Coronary artery (tissue), 2 donors: ENCODE data around the gene SNX10.
A peak's percentile ranks its signal among the peaks of the same experiment; 100 is the strongest.

Experiments used
- DNase-seq: peaks from one replicate; pipeline ENCODE4 v3.0.0-alpha.2; 2017; ENCODE audit warnings: low spot score
- H3K27ac ChIP-seq, 2 donors: fragments of 200-600 bp; sonication (generic); one replicate each; pipeline ENCODE4 v1.5.1; 2016 to 2019
- H3K4me3 ChIP-seq: fragments of 200-600 bp; sonication (generic); 2 replicates; pipeline ENCODE4 v1.5.1; 2016; ENCODE audit warnings: mild to moderate bottlenecking, moderate library complexity
- TF ChIP-seq, protein P1 (sequence below): fragments of 200-600 bp; sonication (generic); IDR thresholded peaks from one replicate; pipeline ENCODE4 v1.5.1; 2019; ENCODE audit warnings: antibody characterized with exemption

SNX10 gene

DNA sequence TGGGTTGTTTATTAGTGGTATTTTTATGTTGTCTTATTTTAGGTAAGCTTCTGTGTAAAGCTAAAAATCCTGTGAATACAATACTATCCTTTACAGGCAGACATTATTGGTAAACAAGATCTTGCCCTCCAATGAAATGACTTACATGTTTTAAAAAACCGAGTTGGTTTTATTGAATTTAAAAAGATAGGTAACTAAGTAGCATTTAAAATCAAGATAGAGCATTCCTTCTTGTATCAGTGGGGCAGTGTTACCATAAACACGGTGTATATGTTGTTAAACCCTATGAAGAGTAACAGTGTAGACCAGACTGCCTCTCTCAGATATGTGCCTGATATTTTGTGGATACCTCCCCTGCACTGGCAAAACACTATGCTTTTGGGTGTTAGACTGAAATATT is 81.0 kb downstream of the SNX10 start:
- DNase-seq, result no peak
- Histone ChIP-seq H3K27ac (no peak overlapping the region), H3K4me3 (no peak overlapping the region)
- TF ChIP-seq, protein P1, sequence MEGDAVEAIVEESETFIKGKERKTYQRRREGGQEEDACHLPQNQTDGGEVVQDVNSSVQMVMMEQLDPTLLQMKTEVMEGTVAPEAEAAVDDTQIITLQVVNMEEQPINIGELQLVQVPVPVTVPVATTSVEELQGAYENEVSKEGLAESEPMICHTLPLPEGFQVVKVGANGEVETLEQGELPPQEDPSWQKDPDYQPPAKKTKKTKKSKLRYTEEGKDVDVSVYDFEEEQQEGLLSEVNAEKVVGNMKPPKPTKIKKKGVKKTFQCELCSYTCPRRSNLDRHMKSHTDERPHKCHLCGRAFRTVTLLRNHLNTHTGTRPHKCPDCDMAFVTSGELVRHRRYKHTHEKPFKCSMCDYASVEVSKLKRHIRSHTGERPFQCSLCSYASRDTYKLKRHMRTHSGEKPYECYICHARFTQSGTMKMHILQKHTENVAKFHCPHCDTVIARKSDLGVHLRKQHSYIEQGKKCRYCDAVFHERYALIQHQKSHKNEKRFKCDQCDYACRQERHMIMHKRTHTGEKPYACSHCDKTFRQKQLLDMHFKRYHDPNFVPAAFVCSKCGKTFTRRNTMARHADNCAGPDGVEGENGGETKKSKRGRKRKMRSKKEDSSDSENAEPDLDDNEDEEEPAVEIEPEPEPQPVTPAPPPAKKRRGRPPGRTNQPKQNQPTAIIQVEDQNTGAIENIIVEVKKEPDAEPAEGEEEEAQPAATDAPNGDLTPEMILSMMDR, result no peak

DNA sequence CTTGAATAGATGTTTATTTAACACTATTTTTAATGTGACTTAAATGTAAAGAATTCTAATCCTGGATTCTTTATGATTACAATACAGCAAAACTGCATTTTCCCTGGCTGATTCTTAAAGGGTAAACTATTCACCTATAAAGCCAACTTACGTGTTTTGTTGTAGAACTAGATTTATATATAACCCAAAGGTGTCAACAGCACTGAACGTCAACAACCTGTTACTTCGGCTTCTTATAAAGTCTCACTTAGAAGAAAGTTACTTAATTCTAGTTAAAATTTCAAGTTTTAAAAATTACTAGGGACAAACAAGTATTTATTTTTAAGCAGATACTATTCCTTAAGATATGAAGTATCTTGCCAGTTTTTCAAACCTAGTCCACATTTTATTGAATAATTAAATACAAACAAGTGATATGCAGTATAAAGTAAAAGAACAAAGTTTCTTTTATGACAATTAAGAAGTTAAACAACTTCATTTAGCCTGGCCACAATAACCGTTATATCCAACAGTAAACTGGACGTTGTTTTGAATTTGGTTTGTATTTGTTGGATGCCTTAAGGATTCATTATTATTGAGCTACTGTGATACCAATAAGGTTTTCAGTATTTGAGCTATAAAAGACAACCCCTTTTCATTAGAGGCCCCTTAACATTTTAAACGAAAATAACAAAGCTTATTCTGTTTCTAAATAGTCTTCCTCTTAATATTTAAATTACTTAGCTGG is 83.1 kb downstream of the SNX10 start:
- no peak for DNase-seq
- Histone ChIP-seq H3K4me3 (no peak overlapping the region), H3K27ac (no peak overlapping the region)
- TF ChIP-seq, protein P1, result no peak

DNA sequence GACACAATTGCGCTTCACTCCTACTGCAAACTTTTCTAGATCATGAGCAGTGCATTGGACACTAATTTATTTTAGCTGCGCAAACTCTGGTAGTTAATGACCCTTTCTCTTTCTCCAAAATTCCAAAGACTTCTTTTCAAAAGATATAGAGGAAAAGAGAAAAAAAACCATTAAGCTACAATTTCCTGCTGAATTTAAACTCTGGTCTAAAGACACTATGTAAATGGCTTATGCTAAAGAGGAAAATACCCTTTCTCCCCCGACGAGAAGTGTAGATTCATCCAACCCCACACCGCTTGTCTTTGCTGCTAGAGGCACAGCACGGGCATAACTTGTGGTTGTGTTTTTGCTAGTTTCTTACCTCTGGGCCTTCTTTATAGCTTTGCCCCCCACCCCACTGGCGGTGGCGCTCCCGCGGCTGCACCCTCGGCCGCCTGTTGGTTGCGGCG is 84.1 kb downstream of the SNX10 start:
- Histone ChIP-seq H3K27ac (no peak overlapping the region), H3K4me3 (peak overlapping the region; percentile 61)
- TF ChIP-seq, protein P1, result no peak
- no peak for DNase-seq

DNA sequence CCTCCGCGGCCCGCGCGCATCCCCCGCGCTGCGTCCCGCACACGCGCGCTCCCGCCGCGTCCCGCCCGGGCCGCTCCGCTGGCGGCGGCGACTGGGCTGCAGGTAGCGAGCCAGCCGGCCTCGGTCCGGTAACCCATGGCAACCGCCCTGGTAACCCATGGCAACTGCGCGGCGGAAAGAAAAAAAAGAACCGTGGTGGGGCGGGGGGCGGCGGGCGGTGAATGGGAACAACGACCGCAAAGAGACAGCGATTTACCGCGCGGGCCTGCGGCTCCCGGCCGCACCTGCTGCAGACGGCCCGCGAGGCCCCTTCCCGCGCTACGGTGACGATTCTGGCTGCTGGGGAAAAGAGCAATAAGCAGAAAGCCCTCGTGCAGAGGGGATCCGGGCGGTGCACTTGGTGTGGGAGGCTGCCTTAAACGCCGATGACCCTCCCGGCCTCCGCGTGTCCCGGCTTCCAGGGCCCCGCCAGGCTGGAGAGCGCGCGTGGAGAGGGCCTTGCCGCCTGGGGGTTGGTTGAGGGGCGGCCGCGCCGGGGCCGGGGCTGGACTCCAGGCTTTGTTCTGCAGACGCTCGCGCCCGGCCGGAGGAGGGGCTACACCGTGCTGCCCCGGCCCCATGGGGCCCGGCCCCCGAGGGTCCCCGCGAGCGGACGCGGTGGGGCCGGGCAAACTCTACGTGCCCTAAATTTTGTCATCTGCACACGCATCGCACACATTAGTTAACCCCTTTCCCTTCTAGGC is 84.7 kb downstream of the SNX10 start:
- H3K4me3 ChIP-seq, result peak overlapping the region; percentile 61
- no peak overlapping the region for H3K27ac ChIP-seq
- TF ChIP-seq, protein P1, result no peak
- no peak for DNase-seq

DNA sequence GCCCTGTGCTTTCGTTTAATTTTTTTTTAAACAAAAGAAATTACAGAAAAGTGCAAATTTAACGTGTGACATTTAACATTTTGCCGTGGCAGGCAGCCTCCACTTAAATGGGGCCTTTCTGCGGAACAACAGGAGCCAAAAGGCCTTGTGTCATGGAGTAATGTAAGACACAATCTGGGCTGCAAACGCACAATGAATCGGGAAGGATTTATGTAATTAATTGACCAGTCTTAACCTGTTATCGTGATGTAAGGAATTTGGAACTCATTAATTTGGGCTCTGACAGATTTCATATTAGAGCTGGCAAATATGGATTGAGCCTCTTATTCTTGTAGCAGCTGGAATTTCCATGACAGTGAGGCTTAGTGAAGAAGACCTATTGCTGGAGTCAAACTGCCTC is 86.4 kb downstream of the SNX10 start:
- Histone ChIP-seq H3K4me3 (no peak overlapping the region), H3K27ac (no peak overlapping the region)
- no peak for DNase-seq
- TF ChIP-seq, protein P1, result no peak

DNA sequence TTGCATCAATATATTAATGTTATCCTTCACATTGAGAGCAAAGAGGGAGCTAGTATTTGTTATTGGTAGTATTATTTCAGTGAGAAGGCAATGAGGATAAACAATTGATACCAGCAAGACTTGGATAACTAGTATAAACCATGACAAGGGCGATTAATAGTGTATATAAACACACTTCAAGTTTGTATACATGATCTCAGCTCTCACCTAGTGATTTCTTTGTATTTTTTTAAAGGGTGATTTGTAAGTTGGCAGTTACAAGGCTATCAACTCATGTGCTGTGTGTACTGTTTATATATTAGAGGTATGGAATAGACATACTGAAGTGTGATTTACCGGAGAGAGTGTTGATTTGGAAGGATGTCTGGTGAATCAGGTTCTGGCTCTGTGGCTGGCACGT is 88.0 kb downstream of the SNX10 start:
- DNase-seq, result no peak

More for the DNA sequence above, 88.0 kb downstream of the SNX10 start:
- Histone ChIP-seq H3K4me3 (no peak overlapping the region), H3K27ac (no peak overlapping the region)
- TF ChIP-seq, protein P1, result no peak
